ENCODE data around the gene GSTM5. TPM values are rescaled to one million over a fixed set of nuclear protein-coding genes. Genes with fewer than 3 reads are reported as not detected.

The GSTM5 gene
- total and polyA plus RNA-seq, 2 of the 4 experiments (the other 2 are of a cell fraction): 0.36 to 1.2 TPM

DNA sequence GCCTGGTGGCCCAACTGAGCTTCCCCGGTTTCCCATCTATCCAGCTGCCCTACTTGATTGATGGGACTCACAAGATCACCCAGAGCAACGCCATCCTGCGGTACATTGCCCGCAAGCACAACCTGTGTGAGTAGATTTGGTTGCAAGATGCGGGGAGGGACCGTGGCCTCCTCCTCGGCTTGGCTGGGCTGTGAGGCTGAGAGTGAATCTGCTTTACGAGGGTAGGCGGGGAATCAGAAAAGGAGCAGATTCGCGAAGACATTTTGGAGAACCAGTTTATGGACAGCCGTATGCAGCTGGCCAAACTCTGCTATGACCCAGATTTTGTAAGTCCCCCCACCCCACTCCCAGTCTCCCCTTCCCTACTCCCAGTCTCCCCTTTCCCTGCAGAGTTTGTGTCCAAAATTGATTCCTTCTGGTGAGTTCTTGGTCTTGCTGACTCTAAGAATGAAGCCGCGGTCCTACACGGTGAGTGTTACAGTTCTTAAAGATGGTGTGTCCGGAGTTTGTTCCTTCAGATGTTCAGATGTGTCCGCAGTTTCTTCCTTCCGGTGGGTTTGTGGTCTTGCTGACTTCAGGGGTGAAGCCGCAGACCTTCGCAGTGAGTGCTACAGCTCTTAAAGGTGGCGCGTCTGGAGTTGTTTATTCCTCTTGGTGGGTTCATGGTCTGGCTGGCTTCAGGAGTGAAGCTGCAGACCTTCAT lies 42.7 kb upstream of the GSTM5 start:
- Histone ChIP-seq H4K5ac (ENCODE audit: low read depth, low read length) (no peak overlapping the region), H3K36me3 (ENCODE audit: control insufficient read depth, insufficient read depth, low read length) (peaks cover 11% of the 10 kb centered on the region), H3K4me1 (ENCODE audit: control insufficient read depth, insufficient read depth, low read length) (peaks cover 3% of the 10 kb centered on the region; the same call in 1 of the 2 replicates), H2BK120ac (ENCODE audit: low read depth, low read length) (no peak overlapping the region), H3K27ac (ENCODE audit: insufficient read depth, low read length) (no peak overlapping the region), H3K9me1 (ENCODE audit: insufficient read depth, low read length) (peaks cover 4% of the 10 kb centered on the region), H4K91ac (ENCODE audit: insufficient read depth, low read depth, low read length) (no peak overlapping the region), H2BK5ac (ENCODE audit: low read depth, low read length, poor library complexity, severe bottlenecking) (no peak overlapping the region), H3K14ac (replicated peaks; ENCODE audit: low read depth, low read length) (no peak overlapping the region), H3K23ac (ENCODE audit: low read depth, low read length) (no peak overlapping the region), H3K79me1 (ENCODE audit: low read depth in 1 of 2, low read length in 2 of 2) (peaks cover 5 to 14% of the 10 kb centered on the region in 2 experiments; a peak in 2 of 4 replicates), H3K9me3 (ENCODE audit: control insufficient read depth, insufficient read depth, low read length) (no peaks in the 10 kb centered on the region), H3K4me2 (ENCODE audit: low read depth, low read length) (no peak overlapping the region), H4K8ac (ENCODE audit: low read depth in 2 of 2, low read length in 2 of 2) (no peak overlapping the region), H2BK20ac (ENCODE audit: low read depth, low read length) (no peak overlapping the region), H3K56ac (ENCODE audit: extremely low read depth, insufficient read depth, low read length) (no peak overlapping the region), H2AK9ac (replicated peaks; ENCODE audit: low read depth, low read length, poor library complexity) (no peak overlapping the region), H3K4ac (ENCODE audit: low read depth, low read length) (no peak overlapping the region), H2AFZ (replicated peaks; ENCODE audit: low read length, poor library complexity) (no peak overlapping the region), H3K4me3 (ENCODE audit: insufficient read depth, low read depth, low read length) (no peak overlapping the region), H4K20me1 (ENCODE audit: insufficient read depth, low read length) (no peaks in the 10 kb centered on the region), H2BK15ac (ENCODE audit: low read depth, low read length) (no peak overlapping the region), H3K27me3 (ENCODE audit: control insufficient read depth, insufficient read depth, low read length) (no peaks in the 10 kb centered on the region), H2AK5ac (ENCODE audit: low read depth, low read length) (no peak overlapping the region), H3K9ac (ENCODE audit: low read depth, low read length) (no peak overlapping the region), H3K18ac (ENCODE audit: low read depth, low read length) (no peak overlapping the region)
- in situ Hi-C loops (cut with MboI; ENCODE audit: low sequenced_read_pairs) (no loop called here), intact Hi-C loops (cut with micrococcal nuclease) (no loop called here), dilution Hi-C loops (cut with HindIII; ENCODE audit: low sequenced_read_pairs, unreplicated experiment) (no loop called here)
- ATAC-seq (ENCODE audit: low read depth): no peak
- POLR2A ChIA-PET (ENCODE audit: unreplicated experiment): no interaction called here
- CTCF ChIA-PET: interaction anchor here (0.6 kb wide), 1 partner anchor 105 kb away, joined by 3 read pairs; no protein-coding TSS in a partner anchor
- TF ChIP-seq MAZ (IDR thresholded peaks at IDR 0.05; ENCODE audit: borderline replicate concordance, low read depth, low read length): no peak
- no peak for TF ChIP-seq NFE2L2 (IDR thresholded peaks at IDR 0.05; ENCODE audit: low read depth, low read length)
- TF ChIP-seq MXI1 (IDR thresholded peaks at IDR 0.05; ENCODE audit: borderline replicate concordance, low read depth, low read length): no peak
- TF ChIP-seq, protein P1, sequence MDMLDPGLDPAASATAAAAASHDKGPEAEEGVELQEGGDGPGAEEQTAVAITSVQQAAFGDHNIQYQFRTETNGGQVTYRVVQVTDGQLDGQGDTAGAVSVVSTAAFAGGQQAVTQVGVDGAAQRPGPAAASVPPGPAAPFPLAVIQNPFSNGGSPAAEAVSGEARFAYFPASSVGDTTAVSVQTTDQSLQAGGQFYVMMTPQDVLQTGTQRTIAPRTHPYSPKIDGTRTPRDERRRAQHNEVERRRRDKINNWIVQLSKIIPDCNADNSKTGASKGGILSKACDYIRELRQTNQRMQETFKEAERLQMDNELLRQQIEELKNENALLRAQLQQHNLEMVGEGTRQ (IDR thresholded peaks at IDR 0.05; ENCODE audit: low read depth, low read length): no peak
- TF ChIP-seq RFX5 (IDR thresholded peaks at IDR 0.05; ENCODE audit: low read depth, low read length): no peak
- TF ChIP-seq RAD21 (IDR thresholded peaks at IDR 0.05; ENCODE audit: low read length): no peak
- no peak for TF ChIP-seq CEBPB (IDR thresholded peaks at IDR 0.05; ENCODE audit: low read depth, low read length)
- TF ChIP-seq BHLHE40 (IDR thresholded peaks at IDR 0.05; ENCODE audit: low read depth, low read length): no peak
- no peak for TF ChIP-seq FOS (IDR thresholded peaks at IDR 0.05; ENCODE audit: low read depth, low read length)
- no peak for TF ChIP-seq ELK1 (IDR thresholded peaks at IDR 0.05; ENCODE audit: borderline replicate concordance, low read depth, low read length)
- TF ChIP-seq MAFK (IDR thresholded peaks at IDR 0.05; ENCODE audit: low read depth, low read length): no peak
- TF ChIP-seq CTCF (conservative IDR thresholded peaks at IDR 0.05; ENCODE audit: low read depth, low read length): no peak
- no peak for TF ChIP-seq RCOR1 (IDR thresholded peaks at IDR 0.05; ENCODE audit: insufficient replicate concordance, low read length)
- no peak for TF ChIP-seq SMC3 (IDR thresholded peaks at IDR 0.05; ENCODE audit: low read depth, low read length)
- TF ChIP-seq POLR2A (IDR thresholded peaks at IDR 0.05; ENCODE audit: low read depth, low read length): no peak
- no peak for TF ChIP-seq CHD1 (IDR thresholded peaks at IDR 0.05; ENCODE audit: low read depth, low read length)
- no TSS peak for BruUV-seq (replicated peaks)
- DNase-seq: no peak
- 99% methylated on average over 16 of the region's 22 CpGs; no CpG with 5 or more reads in 1 of the 2 experiments for WGBS, 2 experiments (ENCODE audit: extremely low coverage in 2 of 2, insufficient read length in 1 of 2)
